ENCODE measurements around the gene WNT7B. TPM values are rescaled to one million over a fixed set of nuclear protein-coding genes. Genes with fewer than 3 reads are reported as not detected.

The WNT7B gene
- polyA plus RNA-seq, 4 donors, result 0.19 to 16.6 (median 10.3) TPM

GRCh38 chr22:45880091-45880715, 96.8 kb downstream of the WNT7B start:
- DNase-seq (ENCODE audit: low read depth in 4 of 4, low spot score in 3 of 4), result no peak

- DNase-seq (ENCODE audit: low read depth in 4 of 4, low spot score in 3 of 4), result no peak
These were observed 97.4 kb downstream of the WNT7B start for GRCh38 chr22:45879552-45879949.

GRCh38 chr22:45878901-45879551, 97.9 kb downstream of the WNT7B start:
- no peak for DNase-seq (ENCODE audit: low read depth in 4 of 4, low spot score in 3 of 4)

- no peak for DNase-seq (ENCODE audit: low read depth in 4 of 4, low spot score in 3 of 4)
These were observed 98.7 kb downstream of the WNT7B start for GRCh38 chr22:45878051-45878781.

GRCh38 chr22:45877651-45878050, 99.3 kb downstream of the WNT7B start:
- DNase-seq (ENCODE audit: low read depth in 4 of 4, low spot score in 3 of 4), result no peak

DNA sequence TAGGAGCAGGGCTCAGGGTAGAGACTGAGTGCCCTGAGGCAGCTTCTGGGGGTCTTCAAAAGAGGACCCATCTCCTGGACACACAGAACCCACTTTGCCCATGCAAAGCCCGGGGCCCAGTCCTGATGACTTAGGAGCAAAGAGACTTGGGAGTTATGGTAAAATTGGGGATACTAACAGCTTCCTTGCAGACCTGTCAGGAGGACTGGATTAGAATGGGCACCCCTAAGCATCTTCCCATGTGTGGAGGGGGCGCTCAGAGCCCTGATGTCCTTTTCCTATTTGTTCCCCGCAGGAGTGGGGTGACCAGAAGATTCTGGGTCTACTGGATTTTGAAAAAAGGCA, 100.0 kb downstream of the WNT7B start:
- DNase-seq (ENCODE audit: low read depth in 4 of 4, low spot score in 3 of 4), result no peak

DNA sequence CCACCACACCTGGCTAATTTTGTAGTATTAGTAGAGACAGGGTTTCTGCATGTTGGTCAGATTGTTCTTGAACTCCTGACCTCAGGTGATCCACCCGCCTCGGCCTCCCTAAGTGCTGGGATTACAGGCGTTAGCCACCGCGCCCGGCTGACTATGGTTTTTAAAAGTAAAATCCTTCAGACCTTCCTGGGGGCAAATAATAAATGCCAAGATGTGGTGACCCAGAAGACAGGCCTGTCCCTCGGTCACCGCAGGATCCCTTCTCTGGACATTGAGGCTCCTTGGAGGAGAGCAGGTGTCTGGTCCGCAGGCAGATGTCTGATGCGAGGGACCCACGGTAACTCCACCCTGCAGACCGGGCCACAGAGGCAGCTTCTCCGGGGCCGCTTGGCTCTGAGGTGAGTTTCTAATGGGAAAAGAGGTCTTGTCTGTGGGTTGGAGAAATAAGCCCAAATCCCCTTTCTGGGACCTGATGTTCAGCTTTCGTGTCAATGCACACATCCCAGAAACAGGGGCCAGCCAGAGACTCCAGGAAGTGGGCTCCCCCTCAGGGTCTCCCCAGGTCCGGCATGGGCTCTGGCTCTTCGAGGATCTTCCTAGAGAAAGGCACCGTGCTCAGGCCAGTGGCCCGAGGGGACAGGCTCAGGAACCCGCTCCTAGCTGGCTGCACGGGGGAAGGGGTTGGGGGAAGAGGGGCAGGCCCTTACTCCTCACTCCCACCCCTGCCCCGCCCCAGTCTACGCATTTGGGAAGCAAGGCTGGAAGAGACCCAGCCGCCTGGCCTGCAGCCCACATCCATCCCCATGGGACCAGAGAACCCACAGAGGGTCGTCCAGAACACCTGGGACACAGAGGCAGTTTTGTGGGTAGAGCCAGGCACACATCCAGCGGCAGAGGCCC, 100.6 kb downstream of the WNT7B start:
- no peak for DNase-seq (ENCODE audit: low read depth in 4 of 4, low spot score in 3 of 4)

DNA sequence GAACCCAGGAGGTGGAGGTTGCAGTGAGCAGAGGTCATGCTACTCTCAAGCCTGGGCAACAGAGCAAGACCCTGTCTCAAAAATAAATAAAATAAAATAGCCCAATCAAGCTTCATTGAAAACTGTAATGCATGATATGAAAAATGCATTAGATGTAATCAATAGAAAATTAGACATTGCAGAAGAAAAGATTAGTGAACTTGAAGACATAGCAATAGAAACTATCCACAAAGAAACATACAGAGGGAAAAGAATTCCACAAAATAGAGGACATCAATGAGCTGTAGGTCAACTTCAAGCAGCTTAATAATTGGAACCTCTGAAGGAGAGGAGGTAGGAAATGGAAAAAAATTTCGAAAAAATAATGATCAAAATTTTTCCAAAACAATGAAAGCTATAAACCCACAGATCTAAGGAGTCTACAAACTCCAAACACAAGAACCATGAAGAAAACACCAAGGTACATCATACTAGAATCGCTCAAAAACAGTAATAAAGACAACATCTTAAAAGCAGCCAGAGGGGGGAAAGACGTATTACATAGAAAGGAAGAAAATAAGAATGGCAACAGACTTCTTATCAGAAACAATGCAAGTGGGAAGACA, 104.2 kb downstream of the WNT7B start:
- DNase-seq (ENCODE audit: low read depth in 4 of 4, low spot score in 3 of 4), result no peak

- no peak for DNase-seq (ENCODE audit: low read depth in 4 of 4, low spot score in 3 of 4)
These were observed 105.2 kb downstream of the WNT7B start for GRCh38 chr22:45871721-45872120.

Other genes with a start within 250 kb of the WNT7B start
- gene PPARA, start 173.4 kb upstream of the WNT7B start, polyA plus RNA-seq (ENCODE audit: insufficient read length in 4 of 4), result 10 to 100 TPM; 10.0 to 30.0 (median 24.5) TPM